Tibial nerve (tissue), 3 donors: ENCODE measurements around the gene FXYD7.

Experiments used
- EP300 ChIP-seq, 2 donors: sonication (generic); formaldehyde crosslinking; IDR thresholded peaks; one replicate each; pipeline ENCODE4 v1.6.1; 2017; ENCODE audit warnings: antibody characterized with exemption in 2 of 2, mild to moderate bottlenecking in 1 of 2
- POLR2A ChIP-seq, 2 donors: fragments of 450-650 bp; IDR thresholded peaks; one replicate each; pipeline ENCODE4 v1.6.1; 2017; ENCODE audit warnings: antibody characterized with exemption in 2 of 2, mild to moderate bottlenecking in 2 of 2, moderate library complexity in 2 of 2

GRCh38 chr19:35098413-35099049 lies 44.5 kb upstream of the FXYD7 start:
- TF ChIP-seq EP300 (IDR thresholded peaks at IDR 0.05) (no peak), POLR2A (IDR thresholded peaks at IDR 0.05) (no peak)
